ENCODE measurements around the gene NAA10.

Gene NAA10

GRCh38 chrX:153884590-153884989, 50.2 kb downstream of the NAA10 start:
- H3K4me3 ChIP-seq (ENCODE audit: low read depth, low read length) = no peak overlapping the region
- TF ChIP-seq, protein P1, sequence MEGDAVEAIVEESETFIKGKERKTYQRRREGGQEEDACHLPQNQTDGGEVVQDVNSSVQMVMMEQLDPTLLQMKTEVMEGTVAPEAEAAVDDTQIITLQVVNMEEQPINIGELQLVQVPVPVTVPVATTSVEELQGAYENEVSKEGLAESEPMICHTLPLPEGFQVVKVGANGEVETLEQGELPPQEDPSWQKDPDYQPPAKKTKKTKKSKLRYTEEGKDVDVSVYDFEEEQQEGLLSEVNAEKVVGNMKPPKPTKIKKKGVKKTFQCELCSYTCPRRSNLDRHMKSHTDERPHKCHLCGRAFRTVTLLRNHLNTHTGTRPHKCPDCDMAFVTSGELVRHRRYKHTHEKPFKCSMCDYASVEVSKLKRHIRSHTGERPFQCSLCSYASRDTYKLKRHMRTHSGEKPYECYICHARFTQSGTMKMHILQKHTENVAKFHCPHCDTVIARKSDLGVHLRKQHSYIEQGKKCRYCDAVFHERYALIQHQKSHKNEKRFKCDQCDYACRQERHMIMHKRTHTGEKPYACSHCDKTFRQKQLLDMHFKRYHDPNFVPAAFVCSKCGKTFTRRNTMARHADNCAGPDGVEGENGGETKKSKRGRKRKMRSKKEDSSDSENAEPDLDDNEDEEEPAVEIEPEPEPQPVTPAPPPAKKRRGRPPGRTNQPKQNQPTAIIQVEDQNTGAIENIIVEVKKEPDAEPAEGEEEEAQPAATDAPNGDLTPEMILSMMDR (IDR thresholded peaks at IDR 0.05; ENCODE audit: control insufficient read depth, extremely low read depth, insufficient read depth) = peak; percentile 34; the same call in 1 of the 2 replicates
- no peak for DNase-seq (ENCODE audit: low read depth)

- DNase-seq (ENCODE audit: low read depth) = no peak
- H3K4me3 ChIP-seq (ENCODE audit: low read depth, low read length) = no peak overlapping the region
- TF ChIP-seq, protein P1 (IDR thresholded peaks at IDR 0.05; ENCODE audit: control insufficient read depth, extremely low read depth, insufficient read depth) = no peak
These were observed 50.7 kb downstream of the NAA10 start for GRCh38 chrX:153884136-153884535.

DNA sequence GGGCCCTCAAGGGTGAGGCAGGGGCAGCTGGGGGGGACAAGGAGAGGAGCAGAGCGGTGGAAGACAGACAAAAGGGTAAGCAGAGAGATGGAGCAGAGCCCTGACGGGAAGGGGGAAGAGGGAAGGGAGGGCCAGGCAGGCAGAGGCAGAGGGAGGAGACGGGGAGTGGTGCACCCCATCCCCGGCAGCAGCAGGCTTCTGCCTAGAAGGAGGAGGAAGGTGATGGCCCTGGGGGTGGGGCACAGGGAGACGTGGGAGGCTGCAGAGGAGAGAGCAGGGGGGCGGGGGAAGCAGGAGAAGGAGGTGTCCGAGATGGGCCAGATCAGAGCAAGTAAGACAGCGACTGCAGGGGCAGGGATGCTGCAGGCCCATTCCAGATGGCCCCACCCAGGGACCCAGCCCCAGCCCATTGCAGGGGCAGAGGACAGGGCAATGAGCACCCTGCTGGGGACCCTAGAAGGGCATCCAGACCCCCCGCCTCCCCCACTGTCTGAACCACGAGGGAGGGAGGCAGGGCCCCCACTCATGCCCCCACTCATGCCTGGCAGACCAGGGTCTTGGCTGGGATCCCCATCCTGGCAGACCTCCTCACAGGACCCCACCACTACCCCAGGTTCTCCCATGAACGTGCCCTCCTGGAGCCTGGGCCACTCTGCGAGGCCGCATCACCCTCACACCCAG, 51.5 kb downstream of the NAA10 start:
- no peak for DNase-seq (ENCODE audit: low read depth)

GRCh38 chrX:153882557-153882956, 52.3 kb downstream of the NAA10 start:
- H3K4me3 ChIP-seq (ENCODE audit: low read depth, low read length) = no peak overlapping the region
- TF ChIP-seq, protein P1 (IDR thresholded peaks at IDR 0.05; ENCODE audit: control insufficient read depth, extremely low read depth, insufficient read depth) = no peak

More for the DNA sequence above, 51.5 kb downstream of the NAA10 start:
- H3K4me3 ChIP-seq (ENCODE audit: low read depth, low read length) = no peak overlapping the region
- TF ChIP-seq, protein P1 (IDR thresholded peaks at IDR 0.05; ENCODE audit: control insufficient read depth, extremely low read depth, insufficient read depth) = no peak

GRCh38 chrX:153882086-153882498, 52.7 kb downstream of the NAA10 start:
- TF ChIP-seq, protein P1 (IDR thresholded peaks at IDR 0.05; ENCODE audit: control insufficient read depth, extremely low read depth, insufficient read depth) = no peak
- H3K4me3 ChIP-seq (ENCODE audit: low read depth, low read length) = no peak overlapping the region
- DNase-seq (ENCODE audit: low read depth) = no peak

More at GRCh38 chrX:153882557-153882956, 52.3 kb downstream of the NAA10 start:
- DNase-seq (ENCODE audit: low read depth) = no peak

DNA sequence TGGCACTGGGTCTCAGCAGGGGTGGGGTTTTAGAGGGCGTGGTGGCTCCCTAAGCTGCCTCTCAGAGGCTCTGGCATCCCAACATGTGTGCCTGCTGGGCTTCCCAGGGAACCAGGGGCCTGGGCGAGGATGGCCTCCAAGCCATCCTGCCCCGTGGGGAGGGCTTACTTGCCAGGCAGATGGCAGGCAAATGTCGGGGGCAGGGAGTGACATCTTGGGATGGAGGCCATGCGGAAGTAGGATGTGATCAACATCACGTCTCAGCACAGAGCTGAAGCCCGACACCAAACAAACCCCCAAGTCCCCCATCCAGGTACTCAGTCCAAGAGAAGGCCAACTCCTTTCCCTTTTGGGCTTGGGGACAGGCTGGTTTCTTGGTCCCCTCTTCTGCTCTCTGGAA, 53.6 kb downstream of the NAA10 start:
- DNase-seq (ENCODE audit: low read depth) = no peak
- TF ChIP-seq, protein P1 (IDR thresholded peaks at IDR 0.05; ENCODE audit: control insufficient read depth, extremely low read depth, insufficient read depth) = no peak
- no peak overlapping the region for H3K4me3 ChIP-seq (ENCODE audit: low read depth, low read length)

DNA sequence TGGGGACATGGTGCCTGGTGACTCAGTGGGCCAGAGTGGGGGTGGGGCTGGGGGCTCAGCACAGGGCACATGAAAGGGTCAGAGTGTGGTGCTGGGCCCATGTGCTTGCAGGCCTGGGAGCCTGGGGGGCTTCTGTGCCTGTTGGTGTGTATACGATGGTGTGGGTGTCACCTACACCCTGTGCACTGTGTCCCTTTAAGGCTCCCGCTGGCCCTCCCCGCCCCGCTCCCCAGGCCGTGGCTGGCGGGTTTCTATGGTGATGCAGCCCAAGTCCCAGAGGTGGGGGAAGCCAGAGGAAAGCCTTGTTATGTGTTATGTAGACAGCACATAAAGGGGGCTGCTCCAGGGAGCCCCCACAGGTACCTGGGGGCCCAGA, 54.4 kb downstream of the NAA10 start:
- DNase-seq (ENCODE audit: low read depth) = no peak
- TF ChIP-seq, protein P1 (IDR thresholded peaks at IDR 0.05; ENCODE audit: control insufficient read depth, extremely low read depth, insufficient read depth) = no peak
- no peak overlapping the region for H3K4me3 ChIP-seq (ENCODE audit: low read depth, low read length)

Measured in LNCaP clone FGC (cell line).